Lung microvascular endothelial cell (primary cell): ENCODE measurements around the gene KLF9. TPM values are rescaled to one million over a fixed set of nuclear protein-coding genes. Genes with fewer than 3 reads are reported as not detected.

Experiments
- DNase-seq, 2 donors: peaks; one replicate each; pipeline versions ENCODE4 v3.0.0 to v3.0.0-alpha.2; 2010; ENCODE audit warnings: low read depth in 2 of 2
- total RNA-seq: library from RNA; depleted of rRNA; stranded (reverse); fragments of >200 nt; gene quantifications from 2 replicates; pipeline ENCODE4 v1.2.1, GENCODE V29; 2014

The KLF9 gene
- total RNA-seq, 1 donor from 2014 or later = 23.2 TPM

GRCh38 chr9:70422371-70423043 lies 8.1 kb upstream of the KLF9 start:
- no peak for DNase-seq

GRCh38 chr9:70421272-70422180 lies 7.1 kb upstream of the KLF9 start:
- peak in 1 of 2 donors; percentile 54 for DNase-seq

GRCh38 chr9:70420441-70421271 lies 6.2 kb upstream of the KLF9 start:
- peak; percentile 87 to 93 for DNase-seq

- peak; percentile 98 for DNase-seq
Observed at GRCh38 chr9:70419556-70420440, 5.3 kb upstream of the KLF9 start.

GRCh38 chr9:70418822-70419555 lies 4.5 kb upstream of the KLF9 start:
- peak; percentile 95 to 97 for DNase-seq

- no peak for DNase-seq
Observed at GRCh38 chr9:70415476-70415875, 1.0 kb upstream of the KLF9 start.

- no peak for DNase-seq
Observed at GRCh38 chr9:70415041-70415440, 584 bp upstream of the KLF9 start.

GRCh38 chr9:70413464-70413798 lies 1.0 kb downstream of the KLF9 start:
- DNase-seq = no peak

GRCh38 chr9:70412832-70413463 lies 1.5 kb downstream of the KLF9 start:
- DNase-seq = peak; percentile 83 to 86

- peak; percentile 79 to 93 for DNase-seq
Observed at GRCh38 chr9:70411930-70412831, 2.3 kb downstream of the KLF9 start.

GRCh38 chr9:70411121-70411929 lies 3.1 kb downstream of the KLF9 start:
- DNase-seq = peak; percentile 81 to 87

- peak in 1 of 2 donors; percentile 70 for DNase-seq
Observed at GRCh38 chr9:70410368-70410767, 4.1 kb downstream of the KLF9 start.

GRCh38 chr9:70409800-70410199 lies 4.7 kb downstream of the KLF9 start:
- no peak for DNase-seq

- peak in 1 of 2 donors; percentile 50 for DNase-seq
Observed at GRCh38 chr9:70409280-70409679, 5.2 kb downstream of the KLF9 start.

GRCh38 chr9:70408393-70409040 lies 5.9 kb downstream of the KLF9 start:
- DNase-seq = no peak

GRCh38 chr9:70407081-70407503 lies 7.4 kb downstream of the KLF9 start:
- peak; percentile 68 to 96 for DNase-seq

- DNase-seq = peak in 1 of 2 donors; percentile 22
Observed at GRCh38 chr9:70406434-70406862, 8.0 kb downstream of the KLF9 start.
